Glutamatergic neuron (in vitro differentiated cells): ENCODE data around the gene HAGH. TPM values are rescaled to one million over a fixed set of nuclear protein-coding genes. Genes with fewer than 3 reads are reported as not detected.

Source experiments
- DNase-seq: peaks from one replicate; pipeline ENCODE4 v3.0.0; 2022
- H3K27ac Mint-ChIP-seq: one replicate; pipeline ENCODE4 v1.8.0; 2020; ENCODE audit warnings: mild to moderate bottlenecking, mixed read lengths, inconsistent platforms; ENCODE audit not compliant: unreplicated experiment
- H3K27me3 Mint-ChIP-seq: one replicate; pipeline ENCODE4 v1.8.0; 2020; ENCODE audit warnings: mild to moderate bottlenecking, moderate library complexity, mixed read lengths, inconsistent platforms; ENCODE audit not compliant: unreplicated experiment
- H3K36me3 Mint-ChIP-seq: one replicate; pipeline ENCODE4 v1.8.0; 2020; ENCODE audit warnings: mild to moderate bottlenecking, mixed read lengths, inconsistent platforms; ENCODE audit not compliant: unreplicated experiment
- H3K4me1 Mint-ChIP-seq: one replicate; pipeline ENCODE4 v1.8.0; 2020; ENCODE audit warnings: mild to moderate bottlenecking, low read depth, mixed read lengths, inconsistent platforms; ENCODE audit not compliant: unreplicated experiment
- H3K4me3 Mint-ChIP-seq: one replicate; pipeline ENCODE4 v1.8.0; 2020; ENCODE audit warnings: mild to moderate bottlenecking, mixed read lengths, inconsistent platforms; ENCODE audit not compliant: unreplicated experiment
- H3K9me3 Mint-ChIP-seq: one replicate; pipeline ENCODE4 v1.8.0; 2020; ENCODE audit warnings: mild to moderate bottlenecking, moderate library complexity, mixed read lengths, inconsistent platforms; ENCODE audit not compliant: unreplicated experiment
- total RNA-seq: library from RNA; stranded (reverse); fragmentation: NEBNext Ultra II Directional; extraction: Animal tissue kit (Norgen Biotek cat#: 25700); gene quantifications from one replicate; pipeline ENCODE4 v1.2.1, GENCODE V29; 2021; ENCODE audit not compliant: unreplicated experiment
- TF ChIP-seq, protein P1 (sequence below): fragments of 200-600 bp; sonication (generic); IDR thresholded peaks from one replicate; pipeline ENCODE4 v1.5.0; 2021; ENCODE audit not compliant: partially characterized antibody, unreplicated experiment

HAGH gene
- total RNA-seq, 1 donor from 2014 or later = 99.6 TPM

DNA sequence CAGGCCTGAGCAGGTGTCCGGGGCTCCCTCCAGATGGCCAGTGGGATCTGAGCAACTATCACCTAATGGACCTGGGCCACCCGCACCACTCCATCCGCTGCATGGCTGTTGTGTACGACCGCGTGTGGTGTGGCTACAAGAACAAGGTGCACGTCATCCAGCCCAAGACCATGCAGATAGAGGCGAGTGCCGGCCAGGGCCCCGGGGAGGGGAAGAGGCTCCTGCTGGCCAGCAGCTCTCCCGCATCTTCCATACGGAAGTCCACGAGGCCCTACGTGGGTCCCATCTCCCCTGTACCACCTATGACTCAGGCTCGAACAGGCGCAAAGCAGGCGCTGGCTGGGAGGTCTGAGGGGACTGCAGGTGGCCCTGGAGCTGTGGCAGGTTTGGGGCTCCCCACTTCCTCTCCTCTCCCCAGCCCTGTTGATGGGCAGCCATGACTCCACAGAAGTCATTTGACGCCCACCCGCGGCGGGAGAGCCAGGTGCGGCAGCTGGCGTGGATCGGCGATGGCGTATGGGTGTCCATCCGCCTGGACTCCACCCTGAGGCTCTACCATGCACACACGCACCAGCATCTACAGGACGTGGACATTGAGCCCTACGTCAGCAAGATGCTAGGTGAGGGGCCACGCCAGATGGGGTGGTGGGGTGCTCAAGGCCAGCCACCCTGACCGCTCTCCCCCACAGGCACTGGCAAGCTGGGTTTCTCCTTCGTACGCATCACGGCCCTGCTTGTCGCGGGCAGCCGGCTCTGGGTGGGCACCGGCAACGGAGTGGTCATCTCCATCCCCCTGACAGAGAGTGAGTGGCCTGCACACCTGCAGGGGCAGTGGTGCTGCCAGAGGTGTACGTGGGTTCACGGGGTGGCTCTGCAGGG lies 59.3 kb downstream of the HAGH start:
- Mint-ChIP-seq H3K9me3 (peaks cover 16% of the 10 kb centered on the region), H3K27me3 (peaks cover 13% of the 10 kb centered on the region), H3K36me3 (no peaks in the 10 kb centered on the region), H3K27ac (no peak overlapping the region), H3K4me3 (no peak overlapping the region), H3K4me1 (peaks cover 4% of the 10 kb centered on the region)
- DNase-seq = no peak
- TF ChIP-seq, protein P1, sequence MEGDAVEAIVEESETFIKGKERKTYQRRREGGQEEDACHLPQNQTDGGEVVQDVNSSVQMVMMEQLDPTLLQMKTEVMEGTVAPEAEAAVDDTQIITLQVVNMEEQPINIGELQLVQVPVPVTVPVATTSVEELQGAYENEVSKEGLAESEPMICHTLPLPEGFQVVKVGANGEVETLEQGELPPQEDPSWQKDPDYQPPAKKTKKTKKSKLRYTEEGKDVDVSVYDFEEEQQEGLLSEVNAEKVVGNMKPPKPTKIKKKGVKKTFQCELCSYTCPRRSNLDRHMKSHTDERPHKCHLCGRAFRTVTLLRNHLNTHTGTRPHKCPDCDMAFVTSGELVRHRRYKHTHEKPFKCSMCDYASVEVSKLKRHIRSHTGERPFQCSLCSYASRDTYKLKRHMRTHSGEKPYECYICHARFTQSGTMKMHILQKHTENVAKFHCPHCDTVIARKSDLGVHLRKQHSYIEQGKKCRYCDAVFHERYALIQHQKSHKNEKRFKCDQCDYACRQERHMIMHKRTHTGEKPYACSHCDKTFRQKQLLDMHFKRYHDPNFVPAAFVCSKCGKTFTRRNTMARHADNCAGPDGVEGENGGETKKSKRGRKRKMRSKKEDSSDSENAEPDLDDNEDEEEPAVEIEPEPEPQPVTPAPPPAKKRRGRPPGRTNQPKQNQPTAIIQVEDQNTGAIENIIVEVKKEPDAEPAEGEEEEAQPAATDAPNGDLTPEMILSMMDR = no peak

GRCh38 chr16:1766701-1767100 lies 59.9 kb downstream of the HAGH start:
- no peak overlapping the region for H3K27ac Mint-ChIP-seq
- TF ChIP-seq, protein P1 = no peak
- H3K4me1 Mint-ChIP-seq = peaks cover 6% of the 10 kb centered on the region
- peaks cover 9% of the 10 kb centered on the region for H3K9me3 Mint-ChIP-seq
- no peaks in the 10 kb centered on the region for H3K36me3 Mint-ChIP-seq
- peaks cover 10% of the 10 kb centered on the region for H3K27me3 Mint-ChIP-seq
- H3K4me3 Mint-ChIP-seq = no peak overlapping the region
- no peak for DNase-seq

GRCh38 chr16:1766231-1766630 lies 60.4 kb downstream of the HAGH start:
- Mint-ChIP-seq H3K4me3 (no peak overlapping the region), H3K27ac (no peak overlapping the region), H3K27me3 (peaks cover 10% of the 10 kb centered on the region), H3K36me3 (no peaks in the 10 kb centered on the region), H3K4me1 (peaks cover 7% of the 10 kb centered on the region), H3K9me3 (peaks cover 9% of the 10 kb centered on the region)
- TF ChIP-seq, protein P1 = no peak
- no peak for DNase-seq

GRCh38 chr16:1765826-1766225 lies 60.8 kb downstream of the HAGH start:
- H3K4me3 Mint-ChIP-seq = no peak overlapping the region
- peaks cover 9% of the 10 kb centered on the region for H3K9me3 Mint-ChIP-seq

More at GRCh38 chr16:1765826-1766225, 60.8 kb downstream of the HAGH start:
- no peak overlapping the region for H3K27ac Mint-ChIP-seq
- DNase-seq = no peak
- TF ChIP-seq, protein P1 = no peak
- H3K4me1 Mint-ChIP-seq = peaks cover 9% of the 10 kb centered on the region
- peaks cover 10% of the 10 kb centered on the region for H3K27me3 Mint-ChIP-seq
- no peaks in the 10 kb centered on the region for H3K36me3 Mint-ChIP-seq
